IMR-90 (cell line): ENCODE results near the gene SDC3. TPM values are rescaled to one million over a fixed set of nuclear protein-coding genes. Genes with fewer than 3 reads are reported as not detected.

ENCODE experiments used
- ATAC-seq: fragments of 200-7000 bp; cut with Tn5 transposase; 2 replicates; pipeline ENCODE4 v1.9.1; 2020; ENCODE audit warnings: low read depth, mild to moderate bottlenecking, moderate library complexity
- BruUV-seq: library from RNA; stranded (reverse); fragments of 400-500 nt; replicated peaks from 2 replicates; lab custom pipeline; 2021; lab: Mats Ljungman, UMichigan
- CTCF ChIA-PET: fragments of 300-600 bp; formaldehyde crosslinking; extraction: SDS; loops from one replicate; lab custom pipeline; 2021; ENCODE audit warnings: antibody characterized with exemption; lab: Yijun Ruan, JAX
- POLR2A ChIA-PET: fragments of 300-600 bp; sonication (Branson Sonifier 250); formaldehyde crosslinking; loops from one replicate; lab custom pipeline; 2022; ENCODE audit warnings: antibody characterized with exemption; ENCODE audit not compliant: unreplicated experiment; lab: Charles Lee
- DNase-seq: peaks from one replicate; pipeline ENCODE4 v3.0.0; 2013
- H2AFZ ChIP-seq: replicated peaks from 2 replicates; pipeline ENCODE3; 2013; ENCODE audit warnings: low read length, mild to moderate bottlenecking; ENCODE audit not compliant: poor library complexity
- H2AK5ac ChIP-seq: 2 replicates; pipeline ENCODE4 v1.6.1; 2013; ENCODE audit warnings: low read depth, low read length, inconsistent platforms
- H2AK9ac ChIP-seq: replicated peaks from 2 replicates; pipeline ENCODE3; 2013; ENCODE audit warnings: mild to moderate bottlenecking, low read depth, low read length, moderate library complexity; ENCODE audit not compliant: poor library complexity
- H2BK120ac ChIP-seq: 2 replicates; pipeline ENCODE4 v1.6.1; 2013; ENCODE audit warnings: low read depth, low read length, inconsistent platforms
- H2BK15ac ChIP-seq: 3 replicates; pipeline ENCODE4 v1.6.1; 2013; ENCODE audit warnings: low read depth, low read length, inconsistent platforms
- H2BK20ac ChIP-seq: 2 replicates; pipeline ENCODE4 v1.6.1; 2013; ENCODE audit warnings: low read depth, mild to moderate bottlenecking, inconsistent platforms, low read length, moderate library complexity
- H2BK5ac ChIP-seq: 2 replicates; pipeline ENCODE4 v1.6.1; 2013; ENCODE audit warnings: mild to moderate bottlenecking, low read depth, low read length, inconsistent platforms; ENCODE audit not compliant: poor library complexity, severe bottlenecking
- H3K14ac ChIP-seq: replicated peaks from 2 replicates; pipeline ENCODE4 v1.6.1; 2013; ENCODE audit warnings: low read depth, low read length, inconsistent platforms
- H3K18ac ChIP-seq: 2 replicates; pipeline ENCODE4 v1.6.1; 2013; ENCODE audit warnings: low read depth, low read length, control low read depth
- H3K23ac ChIP-seq: 2 replicates; pipeline ENCODE4 v1.6.1; 2013; ENCODE audit warnings: low read depth, low read length, inconsistent platforms
- H3K27ac ChIP-seq: 2 replicates; pipeline ENCODE4 v1.5.1; 2013; ENCODE audit warnings: mild to moderate bottlenecking, control low read depth, low read length; ENCODE audit not compliant: insufficient read depth
- H3K27me3 ChIP-seq: 2 replicates; pipeline ENCODE4 v1.6.1; 2013; ENCODE audit warnings: low read length; ENCODE audit not compliant: control insufficient read depth, insufficient read depth
- H3K36me3 ChIP-seq: 2 replicates; pipeline ENCODE4 v1.6.1; 2013; ENCODE audit warnings: low read length, mixed read lengths; ENCODE audit not compliant: control insufficient read depth, insufficient read depth
- H3K4ac ChIP-seq: 2 replicates; pipeline ENCODE4 v1.6.1; 2013; ENCODE audit warnings: low read depth, low read length, inconsistent platforms
- H3K4me1 ChIP-seq: 2 replicates; pipeline ENCODE4 v1.6.1; 2013; ENCODE audit warnings: low read length, mixed read lengths; ENCODE audit not compliant: control insufficient read depth, insufficient read depth
- H3K4me2 ChIP-seq: 2 replicates; pipeline ENCODE4 v1.6.1; 2013; ENCODE audit warnings: low read depth, mild to moderate bottlenecking, control low read depth, low read length, moderate library complexity
- H3K4me3 ChIP-seq: 2 replicates; pipeline ENCODE4 v1.5.1; 2013; ENCODE audit warnings: low read depth, mild to moderate bottlenecking, control low read depth, low read length, moderate library complexity; ENCODE audit not compliant: insufficient read depth
- H3K56ac ChIP-seq: 2 replicates; pipeline ENCODE4 v1.6.1; 2013; ENCODE audit warnings: low read length, inconsistent platforms; ENCODE audit not compliant: insufficient read depth; ENCODE audit errors: extremely low read depth
- H3K79me1 ChIP-seq, 2 experiments: 2 replicates each; pipeline ENCODE4 v1.6.1; 2013; ENCODE audit warnings: low read length in 2 of 2, inconsistent platforms in 1 of 2, low read depth in 1 of 2
- H3K9ac ChIP-seq: 2 replicates; pipeline ENCODE4 v1.6.1; 2013; ENCODE audit warnings: low read depth, low read length, control low read depth
- H3K9me1 ChIP-seq: 2 replicates; pipeline ENCODE4 v1.6.1; 2013; ENCODE audit warnings: low read length, inconsistent platforms; ENCODE audit not compliant: insufficient read depth
- H3K9me3 ChIP-seq: 2 replicates; pipeline ENCODE4 v1.6.1; 2013; ENCODE audit warnings: low read length; ENCODE audit not compliant: control insufficient read depth, insufficient read depth
- H4K20me1 ChIP-seq: 2 replicates; pipeline ENCODE4 v1.6.1; 2013; ENCODE audit warnings: low read length, inconsistent platforms; ENCODE audit not compliant: insufficient read depth
- H4K5ac ChIP-seq: 2 replicates; pipeline ENCODE4 v1.6.1; 2013; ENCODE audit warnings: mild to moderate bottlenecking, low read depth, low read length, control low read depth
- H4K8ac ChIP-seq, 2 experiments: 2 replicates each; pipeline ENCODE4 v1.6.1; 2013; ENCODE audit warnings: low read depth in 2 of 2, low read length in 2 of 2, control low read depth in 1 of 2, inconsistent platforms in 1 of 2
- H4K91ac ChIP-seq: 2 replicates; pipeline ENCODE4 v1.6.1; 2013; ENCODE audit warnings: low read depth, low read length, inconsistent platforms; ENCODE audit not compliant: insufficient read depth
- BHLHE40 ChIP-seq: fragments of 150-350 bp; IDR thresholded peaks from 2 replicates; pipeline ENCODE4 v1.6.1; 2016; ENCODE audit warnings: mild to moderate bottlenecking, low read depth, low read length
- CEBPB ChIP-seq: IDR thresholded peaks from 2 replicates; pipeline ENCODE4 v1.6.1; 2012; ENCODE audit warnings: low read depth, low read length, improper control_type of control experiment
- CHD1 ChIP-seq: IDR thresholded peaks from 2 replicates; pipeline ENCODE4 v1.6.1; 2012; ENCODE audit warnings: low read depth, low read length, improper control_type of control experiment
- FOS ChIP-seq: fragments of 150-350 bp; IDR thresholded peaks from 2 replicates; pipeline ENCODE4 v1.6.1; 2016; ENCODE audit warnings: low read depth, low read length
- MAFK ChIP-seq: IDR thresholded peaks from 2 replicates; pipeline ENCODE4 v1.6.1; 2012; ENCODE audit warnings: low read depth, low read length, improper control_type of control experiment
- MAZ ChIP-seq: IDR thresholded peaks from 2 replicates; pipeline ENCODE4 v1.6.1; 2012; ENCODE audit warnings: low read depth, mild to moderate bottlenecking, low read length, improper control_type of control experiment, moderate library complexity, borderline replicate concordance
- MXI1 ChIP-seq: IDR thresholded peaks from 2 replicates; pipeline ENCODE4 v1.6.1; 2012; ENCODE audit warnings: low read depth, mild to moderate bottlenecking, low read length, moderate library complexity, borderline replicate concordance
- NFE2L2 ChIP-seq: fragments of 150-350 bp; IDR thresholded peaks from 2 replicates; pipeline ENCODE4 v1.6.1; 2016; ENCODE audit warnings: low read depth, mild to moderate bottlenecking, low read length
- POLR2A ChIP-seq: IDR thresholded peaks from 2 replicates; pipeline ENCODE4 v1.6.1; 2012; ENCODE audit warnings: mild to moderate bottlenecking, low read depth, low read length
- RAD21 ChIP-seq: IDR thresholded peaks from 2 replicates; pipeline ENCODE4 v1.6.1; 2012; ENCODE audit warnings: low read length, improper control_type of control experiment
- RCOR1 ChIP-seq: IDR thresholded peaks from 2 replicates; pipeline ENCODE4 v1.6.1; 2012; ENCODE audit warnings: mild to moderate bottlenecking, low read length, improper control_type of control experiment; ENCODE audit not compliant: insufficient replicate concordance
- RFX5 ChIP-seq: IDR thresholded peaks from 2 replicates; pipeline ENCODE4 v1.8.0; 2012; ENCODE audit warnings: low read depth, mild to moderate bottlenecking, low read length, moderate library complexity
- SMC3 ChIP-seq: fragments of 150-350 bp; IDR thresholded peaks from 2 replicates; pipeline ENCODE4 v1.6.1; 2016; ENCODE audit warnings: low read depth, mild to moderate bottlenecking, antibody characterized with exemption, low read length, moderate library complexity
- WGBS, 2 experiments: methylation state at CpG; one replicate each; pipeline versions ENCODE4 v1.1.5 to v1.1.7; 2013; ENCODE audit warnings: missing lambda C conversion rate in 2 of 2; ENCODE audit not compliant: insufficient read length in 1 of 2; ENCODE audit errors: extremely low coverage in 2 of 2; 5-methylcytosine and 5-hydroxymethylcytosine counted together
- dilution Hi-C: fragments of 300-500 bp; cut with HindIII; formaldehyde crosslinking; loops from one replicate; pipeline ENCODE4 v1.14.3; 2018; ENCODE audit warnings: low sequenced_read_pairs; ENCODE audit not compliant: unreplicated experiment
- in situ Hi-C: fragments of 300-500 bp; cut with MboI; formaldehyde crosslinking; loops from 3 replicates; pipeline ENCODE4 v1.14.3; 2019; ENCODE audit warnings: low sequenced_read_pairs, inconsistent platforms, mixed read lengths
- intact Hi-C: fragments of 100-400 bp; cut with micrococcal nuclease; formaldehyde crosslinking; loops from 2 replicates; pipeline ENCODE4 v1.10.0; 2022
- polyA plus RNA-seq, 3 experiments: library from polyadenylated mRNA; depleted of rRNA; stranded (reverse); fragments of >200 nt; gene quantifications; 2 replicates each; pipeline ENCODE4 v1.2.3, GENCODE V29; 2012; ENCODE audit warnings: low replicate concordance in 1 of 3
- total RNA-seq: library from RNA; depleted of rRNA; stranded (reverse); fragments of >200 nt; gene quantifications from 2 replicates; pipeline ENCODE4 v1.2.3, GENCODE V29; 2012
- TF ChIP-seq, protein P1 (sequence below): fragments of 150-350 bp; IDR thresholded peaks from 2 replicates; pipeline ENCODE4 v1.6.1; 2017; ENCODE audit warnings: mild to moderate bottlenecking, antibody characterized with exemption, low read length, low read depth
- TF ChIP-seq, protein P2 (sequence below): conservative IDR thresholded peaks from 2 replicates; pipeline ENCODE4 v1.5.1; 2012; ENCODE audit warnings: mild to moderate bottlenecking, low read depth, low read length, improper control_type of control experiment
- TF ChIP-seq, protein P3 (sequence below): fragments of 150-350 bp; IDR thresholded peaks from 2 replicates; pipeline ENCODE4 v1.6.1; 2016; ENCODE audit warnings: low read depth, mild to moderate bottlenecking, low read length, moderate library complexity, borderline replicate concordance

Gene SDC3
- total and polyA plus RNA-seq, 2 of the 4 experiments (the other 2 are of a cell fraction) = 13.1 to 71.5 TPM

DNA sequence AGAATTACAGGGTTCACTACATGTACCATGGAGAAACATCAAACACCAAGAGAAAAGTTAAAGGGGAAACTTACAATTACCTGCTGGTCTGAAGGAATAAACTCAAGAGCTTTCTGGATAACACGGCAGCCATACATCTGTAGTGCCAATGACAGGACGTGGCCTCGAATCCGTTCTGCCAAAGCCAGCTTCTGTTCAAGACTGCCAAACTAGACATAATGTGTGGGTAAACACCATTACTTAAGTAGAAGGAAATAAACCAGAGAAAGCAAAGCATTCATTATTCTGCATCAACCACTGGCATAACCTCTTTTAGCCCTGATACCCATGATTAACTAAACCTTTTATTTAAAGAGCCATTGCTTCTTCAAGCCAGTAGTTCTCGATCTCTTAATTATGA is 41.5 kb upstream of the SDC3 start:
- 100% methylated on average over 1 of the region's 5 CpGs; no CpG with 5 or more reads in 1 of the 2 experiments for WGBS, 2 experiments
- Histone ChIP-seq H3K4me3 (no peak overlapping the region), H3K56ac (no peak overlapping the region), H3K27me3 (no peaks in the 10 kb centered on the region), H2BK120ac (no peak overlapping the region), H2BK5ac (no peak overlapping the region), H4K20me1 (peaks cover 11% of the 10 kb centered on the region), H2BK20ac (no peak overlapping the region), H3K4ac (no peak overlapping the region), H3K27ac (no peak overlapping the region), H3K9me3 (no peaks in the 10 kb centered on the region), H3K79me1 (peaks cover 39 to 59% of the 10 kb centered on the region in 2 experiments), H4K5ac (no peak overlapping the region), H3K4me2 (no peak overlapping the region), H2AK5ac (no peak overlapping the region), H4K91ac (no peak overlapping the region), H3K18ac (no peak overlapping the region), H3K4me1 (no peaks in the 10 kb centered on the region), H2BK15ac (no peak overlapping the region), H3K23ac (no peak overlapping the region), H4K8ac (no peak overlapping the region), H3K9ac (no peak overlapping the region), H3K9me1 (peaks cover 11% of the 10 kb centered on the region), H3K36me3 (peaks cover 52% of the 10 kb centered on the region), H3K14ac (no peak overlapping the region), H2AFZ (no peak overlapping the region), H2AK9ac (no peak overlapping the region)
- in situ Hi-C loops = no loop called here
- intact Hi-C loops = loop anchor here (10.0 kb wide), 1 partner anchor 205 kb away; no protein-coding TSS in a partner anchor
- BruUV-seq = no TSS peak
- ATAC-seq (no peak), DNase-seq (no peak)
- ChIA-PET POLR2A (no interaction called here), CTCF (interaction anchor here (0.7 kb wide), 1 partner anchor 170 kb away, joined by 3 read pairs; no protein-coding TSS in a partner anchor)
- TF ChIP-seq POLR2A (no peak), BHLHE40 (no peak), RAD21 (no peak), FOS (no peak), MXI1 (no peak), SMC3 (no peak), RCOR1 (no peak), NFE2L2 (no peak), CEBPB (no peak), CHD1 (no peak), MAZ (no peak), MAFK (no peak), RFX5 (no peak)
- TF ChIP-seq, protein P1, sequence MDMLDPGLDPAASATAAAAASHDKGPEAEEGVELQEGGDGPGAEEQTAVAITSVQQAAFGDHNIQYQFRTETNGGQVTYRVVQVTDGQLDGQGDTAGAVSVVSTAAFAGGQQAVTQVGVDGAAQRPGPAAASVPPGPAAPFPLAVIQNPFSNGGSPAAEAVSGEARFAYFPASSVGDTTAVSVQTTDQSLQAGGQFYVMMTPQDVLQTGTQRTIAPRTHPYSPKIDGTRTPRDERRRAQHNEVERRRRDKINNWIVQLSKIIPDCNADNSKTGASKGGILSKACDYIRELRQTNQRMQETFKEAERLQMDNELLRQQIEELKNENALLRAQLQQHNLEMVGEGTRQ = no peak
- TF ChIP-seq, protein P2, sequence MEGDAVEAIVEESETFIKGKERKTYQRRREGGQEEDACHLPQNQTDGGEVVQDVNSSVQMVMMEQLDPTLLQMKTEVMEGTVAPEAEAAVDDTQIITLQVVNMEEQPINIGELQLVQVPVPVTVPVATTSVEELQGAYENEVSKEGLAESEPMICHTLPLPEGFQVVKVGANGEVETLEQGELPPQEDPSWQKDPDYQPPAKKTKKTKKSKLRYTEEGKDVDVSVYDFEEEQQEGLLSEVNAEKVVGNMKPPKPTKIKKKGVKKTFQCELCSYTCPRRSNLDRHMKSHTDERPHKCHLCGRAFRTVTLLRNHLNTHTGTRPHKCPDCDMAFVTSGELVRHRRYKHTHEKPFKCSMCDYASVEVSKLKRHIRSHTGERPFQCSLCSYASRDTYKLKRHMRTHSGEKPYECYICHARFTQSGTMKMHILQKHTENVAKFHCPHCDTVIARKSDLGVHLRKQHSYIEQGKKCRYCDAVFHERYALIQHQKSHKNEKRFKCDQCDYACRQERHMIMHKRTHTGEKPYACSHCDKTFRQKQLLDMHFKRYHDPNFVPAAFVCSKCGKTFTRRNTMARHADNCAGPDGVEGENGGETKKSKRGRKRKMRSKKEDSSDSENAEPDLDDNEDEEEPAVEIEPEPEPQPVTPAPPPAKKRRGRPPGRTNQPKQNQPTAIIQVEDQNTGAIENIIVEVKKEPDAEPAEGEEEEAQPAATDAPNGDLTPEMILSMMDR = no peak
- TF ChIP-seq, protein P3, sequence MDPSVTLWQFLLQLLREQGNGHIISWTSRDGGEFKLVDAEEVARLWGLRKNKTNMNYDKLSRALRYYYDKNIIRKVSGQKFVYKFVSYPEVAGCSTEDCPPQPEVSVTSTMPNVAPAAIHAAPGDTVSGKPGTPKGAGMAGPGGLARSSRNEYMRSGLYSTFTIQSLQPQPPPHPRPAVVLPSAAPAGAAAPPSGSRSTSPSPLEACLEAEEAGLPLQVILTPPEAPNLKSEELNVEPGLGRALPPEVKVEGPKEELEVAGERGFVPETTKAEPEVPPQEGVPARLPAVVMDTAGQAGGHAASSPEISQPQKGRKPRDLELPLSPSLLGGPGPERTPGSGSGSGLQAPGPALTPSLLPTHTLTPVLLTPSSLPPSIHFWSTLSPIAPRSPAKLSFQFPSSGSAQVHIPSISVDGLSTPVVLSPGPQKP = no peak
- dilution Hi-C loops = no loop called here
